WTC11 (cell line): ENCODE measurements around the gene CASP4. TPM values are rescaled to one million over a fixed set of nuclear protein-coding genes. Genes with fewer than 3 reads are reported as not detected.

Source experiments
- total RNA-seq: library from RNA; stranded (reverse); gene quantifications from 3 replicates; pipeline ENCODE4 v1.2.3, GENCODE V29; 2021

The CASP4 gene
- total RNA-seq, 1 experiment from 2014 or later = 0.44 TPM

Other genes with a start within 250 kb of the CASP4 start
- gene CASP12, start 70.1 kb downstream of the CASP4 start, total RNA-seq = not detected in 3 replicates
- not detected in 3 replicates for gene CASP5, start 54.6 kb upstream of the CASP4 start, total RNA-seq
- 0.78 TPM in 1 of 3 replicates, not detected in the others for gene CASP1, start 66.6 kb upstream of the CASP4 start, total RNA-seq
- not detected in 3 replicates for gene CARD16, start 76.8 kb upstream of the CASP4 start, total RNA-seq
- not detected in 3 replicates for gene CARD18, start 171.2 kb upstream of the CASP4 start, total RNA-seq